ENCODE measurements around the gene SUN3. TPM values are rescaled to one million over a fixed set of nuclear protein-coding genes. Genes with fewer than 3 reads are reported as not detected.
A peak's percentile ranks its signal among the peaks of the same experiment; 100 is the strongest.

Gene SUN3
- total RNA-seq, 4 donors from 2014 or later: not detected

DNA sequence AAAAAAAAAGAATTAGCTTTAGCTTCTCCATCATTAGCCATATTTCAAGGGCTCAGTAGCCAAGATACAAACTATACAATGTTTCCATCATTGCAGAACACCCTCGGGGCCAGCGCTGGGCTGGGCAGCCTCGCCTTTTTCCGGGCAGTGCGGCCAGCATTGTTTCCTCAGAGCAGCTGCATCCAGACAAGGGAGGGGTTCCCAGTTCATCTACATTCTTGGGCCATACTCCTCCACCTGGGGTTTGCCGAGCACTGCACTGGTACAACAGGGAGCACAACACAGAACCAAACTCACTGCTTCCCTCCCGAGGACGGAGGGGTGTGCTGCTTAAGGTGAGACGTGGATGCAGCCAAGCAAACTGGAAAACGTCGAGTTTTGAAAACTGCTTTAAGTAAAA is 78.2 kb downstream of the SUN3 start:
- intact Hi-C loops (cut with DNase I; ENCODE audit: low total_unique reads): no loop called here
- Histone ChIP-seq H3K27ac (peak overlapping the region; percentile 72 to 78 (median 76)), H3K36me3 (peaks cover 0 to 4% (median 0%) of the 10 kb centered on the region in 4 donors), H3K4me3 (no peak overlapping the region), H3K27me3 (no peaks in the 10 kb centered on the region), H3K9me3 (no peaks in the 10 kb centered on the region), H3K4me1 (peaks cover 0 to 17% (median 8%) of the 10 kb centered on the region in 4 donors)
- TF ChIP-seq EP300 (IDR thresholded peaks at IDR 0.05; ENCODE audit: low read depth) (no peak), POLR2AphosphoS5 (IDR thresholded peaks at IDR 0.05) (peak in 1 of 3 donors; percentile 31), POLR2A (IDR thresholded peaks at IDR 0.05) (no peak)
- TF ChIP-seq, protein P1, sequence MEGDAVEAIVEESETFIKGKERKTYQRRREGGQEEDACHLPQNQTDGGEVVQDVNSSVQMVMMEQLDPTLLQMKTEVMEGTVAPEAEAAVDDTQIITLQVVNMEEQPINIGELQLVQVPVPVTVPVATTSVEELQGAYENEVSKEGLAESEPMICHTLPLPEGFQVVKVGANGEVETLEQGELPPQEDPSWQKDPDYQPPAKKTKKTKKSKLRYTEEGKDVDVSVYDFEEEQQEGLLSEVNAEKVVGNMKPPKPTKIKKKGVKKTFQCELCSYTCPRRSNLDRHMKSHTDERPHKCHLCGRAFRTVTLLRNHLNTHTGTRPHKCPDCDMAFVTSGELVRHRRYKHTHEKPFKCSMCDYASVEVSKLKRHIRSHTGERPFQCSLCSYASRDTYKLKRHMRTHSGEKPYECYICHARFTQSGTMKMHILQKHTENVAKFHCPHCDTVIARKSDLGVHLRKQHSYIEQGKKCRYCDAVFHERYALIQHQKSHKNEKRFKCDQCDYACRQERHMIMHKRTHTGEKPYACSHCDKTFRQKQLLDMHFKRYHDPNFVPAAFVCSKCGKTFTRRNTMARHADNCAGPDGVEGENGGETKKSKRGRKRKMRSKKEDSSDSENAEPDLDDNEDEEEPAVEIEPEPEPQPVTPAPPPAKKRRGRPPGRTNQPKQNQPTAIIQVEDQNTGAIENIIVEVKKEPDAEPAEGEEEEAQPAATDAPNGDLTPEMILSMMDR (IDR thresholded peaks at IDR 0.05): peak in 1 of 5 experiments; percentile 19
- peak; percentile 71 for DNase-seq
- WGBS, 2 donors (ENCODE audit: low coverage in 1 of 2): 48 to 70% methylated on average over 3 to 11 of the region's 11 CpGs
- in situ Hi-C loops (cut with MboI; ENCODE audit: low pct_ligation_motif_present in 1 of 4, low pct_unique_long_range_greater_than_20kb in 1 of 4, low sequenced_read_pairs in 3 of 4): no loop called here

DNA sequence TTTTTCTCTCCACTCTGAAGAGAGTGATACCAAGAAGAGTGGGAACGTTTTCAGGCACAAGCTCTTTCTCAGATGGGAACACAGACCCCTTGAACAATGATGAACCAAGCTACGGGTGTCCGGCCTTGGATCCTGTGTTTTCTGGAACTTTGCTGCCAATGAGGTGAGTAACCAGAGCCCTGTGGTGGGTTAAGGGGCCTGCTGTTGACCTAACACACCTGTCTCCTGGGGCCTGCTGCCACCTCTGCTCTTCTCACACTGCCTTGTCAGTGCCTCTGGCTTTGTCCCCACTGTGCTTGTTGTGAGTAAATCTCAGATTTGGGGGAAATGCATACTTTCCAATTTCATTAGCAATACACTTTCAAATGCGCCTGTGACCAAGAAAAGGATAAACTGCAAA is 79.2 kb downstream of the SUN3 start:
- no peaks in the 10 kb centered on the region for H3K27me3 ChIP-seq
- in situ Hi-C loops (cut with MboI; ENCODE audit: low pct_ligation_motif_present in 1 of 4, low pct_unique_long_range_greater_than_20kb in 1 of 4, low sequenced_read_pairs in 3 of 4) (loop anchor here in 2 of 4 donors (10.0 kb wide), 1 partner anchor 165 kb away; no protein-coding TSS in a partner anchor), intact Hi-C loops (cut with DNase I; ENCODE audit: low total_unique reads) (no loop called here)
- TF ChIP-seq, protein P1 (IDR thresholded peaks at IDR 0.05): no peak
- TF ChIP-seq POLR2A (IDR thresholded peaks at IDR 0.05) (no peak), POLR2AphosphoS5 (IDR thresholded peaks at IDR 0.05) (no peak), EP300 (IDR thresholded peaks at IDR 0.05; ENCODE audit: low read depth) (no peak)
- no peak overlapping the region for H3K4me3 ChIP-seq
- H3K36me3 ChIP-seq: peaks cover 0 to 4% (median 0%) of the 10 kb centered on the region in 4 donors
- H3K4me1 ChIP-seq: peaks cover 0 to 22% (median 8%) of the 10 kb centered on the region in 4 donors
- peak overlapping the region in 2 of 4 donors; percentile 76 to 77 for H3K27ac ChIP-seq
- H3K9me3 ChIP-seq: no peaks in the 10 kb centered on the region
- DNase-seq: no peak
- WGBS, 2 donors (ENCODE audit: low coverage in 1 of 2): 86 to 100% methylated on average over 2 to 4 of the region's 4 CpGs

- no peak for TF ChIP-seq EP300 (IDR thresholded peaks at IDR 0.05; ENCODE audit: low read depth)
- no peak for TF ChIP-seq POLR2AphosphoS5 (IDR thresholded peaks at IDR 0.05)
- TF ChIP-seq POLR2A (IDR thresholded peaks at IDR 0.05): no peak
- TF ChIP-seq, protein P1 (IDR thresholded peaks at IDR 0.05): no peak
- intact Hi-C loops (cut with DNase I; ENCODE audit: low total_unique reads) (no loop called here), in situ Hi-C loops (cut with MboI; ENCODE audit: low pct_ligation_motif_present in 1 of 4, low pct_unique_long_range_greater_than_20kb in 1 of 4, low sequenced_read_pairs in 3 of 4) (loop anchor here in 2 of 4 donors (10.0 kb wide), 1 partner anchor 167 kb away; no protein-coding TSS in a partner anchor)
- 76 to 83% methylated on average over 2 to 7 of the region's 7 CpGs for WGBS, 2 donors (ENCODE audit: low coverage in 1 of 2)
- DNase-seq: no peak
- H3K4me1 ChIP-seq: peaks cover 0 to 22% (median 8%) of the 10 kb centered on the region in 4 donors
- H3K27ac ChIP-seq: no peak within 1 kb of the TSS
- H3K9me3 ChIP-seq: no peaks in the 10 kb centered on the region
- no peaks in the 10 kb centered on the region for H3K27me3 ChIP-seq
- H3K4me3 ChIP-seq: no peak within 1 kb of the TSS
- no peaks in the 10 kb centered on the region for H3K36me3 ChIP-seq
Observed at GRCh38 chr7:47948141-47948790, 80.6 kb downstream of the SUN3 start, which contains the start of gene PKD1L1. Gene PKD1L1, minus strand, starts transcription at chr7:47948466. Its CDS starts 26 bp downstream, at chr7:47948440.

- 96 to 100% methylated on average over 1 to 7 of the region's 7 CpGs for WGBS, 2 donors (ENCODE audit: low coverage in 1 of 2)
- intact Hi-C loops (cut with DNase I; ENCODE audit: low total_unique reads) (no loop called here), in situ Hi-C loops (cut with MboI; ENCODE audit: low pct_ligation_motif_present in 1 of 4, low pct_unique_long_range_greater_than_20kb in 1 of 4, low sequenced_read_pairs in 3 of 4) (loop anchor here in 2 of 4 donors (10.0 kb wide), 1 partner anchor 167 kb away; no protein-coding TSS in a partner anchor)
- peaks cover 0 to 22% (median 8%) of the 10 kb centered on the region in 4 donors for H3K4me1 ChIP-seq
- H3K9me3 ChIP-seq: no peaks in the 10 kb centered on the region
- no peak overlapping the region for H3K4me3 ChIP-seq
- no peak overlapping the region for H3K27ac ChIP-seq
- no peak for DNase-seq
- no peaks in the 10 kb centered on the region for H3K27me3 ChIP-seq
- H3K36me3 ChIP-seq: no peaks in the 10 kb centered on the region
- TF ChIP-seq EP300 (IDR thresholded peaks at IDR 0.05; ENCODE audit: low read depth) (no peak), POLR2A (IDR thresholded peaks at IDR 0.05) (no peak), POLR2AphosphoS5 (IDR thresholded peaks at IDR 0.05) (no peak)
- TF ChIP-seq, protein P1 (IDR thresholded peaks at IDR 0.05): no peak
Observed at GRCh38 chr7:47947355-47947749, 81.6 kb downstream of the SUN3 start.

All from transverse colon (tissue), 4 donors.